HEK293 (cell line): Measurements from ENCODE around the gene PPP1R1C.

Experiments
- CTCF ChIA-PET: fragments of 350-600 bp; formaldehyde crosslinking; extraction: SDS; loops from one replicate; lab custom pipeline; 2021; ENCODE audit warnings: antibody characterized with exemption; lab: Yijun Ruan, JAX
- POLR2A ChIA-PET: fragments of 300-600 bp; formaldehyde crosslinking; extraction: SDS; loops from one replicate; lab custom pipeline; 2020; ENCODE audit warnings: antibody characterized with exemption, inconsistent platforms; lab: Yijun Ruan, JAX
- H3K27ac ChIP-seq: fragments of 200-500 bp; sonication (Bioruptor generic); 2 replicates; pipeline ENCODE4 v1.5.1; 2014; ENCODE audit warnings: low read depth, low read length, control low read depth, inconsistent platforms; ENCODE audit errors: extremely low read depth
- H3K36me3 ChIP-seq, 2 experiments: fragments of 200-500 bp in 1 of 2; sonication (Bioruptor generic) in 1 of 2; 1 replicate in 1 of 2; 2 replicates in 1 of 2; pipeline ENCODE4 v1.5.1; 2014 to 2017; ENCODE audit warnings: inconsistent platforms in 2 of 2, low read length in 2 of 2; ENCODE audit not compliant: control insufficient read depth in 2 of 2, insufficient read depth in 1 of 2
- H3K4me1 ChIP-seq: fragments of 200-500 bp; sonication (Bioruptor generic); 2 replicates; pipeline ENCODE4 v1.5.1; 2014; ENCODE audit warnings: mild to moderate bottlenecking, low read length, inconsistent platforms; ENCODE audit not compliant: control insufficient read depth, insufficient read depth
- H3K4me3 ChIP-seq: 2 replicates; pipeline ENCODE4 v1.5.1; 2011; ENCODE audit warnings: low read depth, mild to moderate bottlenecking, control low read depth, low read length, moderate library complexity
- H3K9me3 ChIP-seq: fragments of 200-500 bp; sonication (Bioruptor generic); 2 replicates; pipeline ENCODE4 v1.5.1; 2014; ENCODE audit warnings: low read depth, low read length, inconsistent platforms; ENCODE audit not compliant: control insufficient read depth, insufficient read depth
- BCL11A ChIP-seq: fragments of 450-650 bp; formaldehyde crosslinking; IDR thresholded peaks from 2 replicates; pipeline ENCODE4 v1.5.1; 2016; ENCODE audit warnings: low read depth, missing biosample characterization, missing genetic modification characterization
- HOXC10 ChIP-seq: sonication (generic); formaldehyde crosslinking; IDR thresholded peaks from 2 replicates; pipeline ENCODE4 v1.8.1; 2023; ENCODE audit warnings: mild to moderate bottlenecking, missing genetic modification reagents
- ZBTB20 ChIP-seq: fragments of 450-650 bp; formaldehyde crosslinking; IDR thresholded peaks from 2 replicates; pipeline ENCODE4 v1.5.1; 2016; ENCODE audit warnings: missing biosample characterization, missing genetic modification characterization
- ZBTB48 ChIP-seq: fragments of 450-650 bp; formaldehyde crosslinking; IDR thresholded peaks from 2 replicates; pipeline ENCODE4 v1.5.1; 2016; ENCODE audit warnings: missing biosample characterization, missing genetic modification characterization
- ZFP69B ChIP-seq: fragments of 450-650 bp; formaldehyde crosslinking; IDR thresholded peaks from 2 replicates; pipeline ENCODE4 v1.5.1; 2016; ENCODE audit warnings: missing biosample characterization, missing genetic modification characterization
- ZNF121 ChIP-seq: fragments of 450-650 bp; formaldehyde crosslinking; IDR thresholded peaks from 2 replicates; pipeline ENCODE4 v1.5.1; 2016; ENCODE audit warnings: missing biosample characterization, missing genetic modification characterization
- ZNF2 ChIP-seq: fragments of 450-650 bp; formaldehyde crosslinking; IDR thresholded peaks from 2 replicates; pipeline ENCODE4 v1.5.1; 2016; ENCODE audit warnings: missing biosample characterization, missing genetic modification characterization
- ZNF211 ChIP-seq: fragments of 450-650 bp; formaldehyde crosslinking; IDR thresholded peaks from 2 replicates; pipeline ENCODE4 v1.5.1; 2016; ENCODE audit warnings: low read depth, missing biosample characterization, missing genetic modification characterization
- ZNF214 ChIP-seq: fragments of 450-650 bp; formaldehyde crosslinking; IDR thresholded peaks from 2 replicates; pipeline ENCODE4 v1.5.1; 2017; ENCODE audit warnings: missing biosample characterization, mild to moderate bottlenecking, missing genetic modification characterization, borderline replicate concordance
- ZNF239 ChIP-seq: fragments of 450-650 bp; formaldehyde crosslinking; IDR thresholded peaks from 2 replicates; pipeline ENCODE4 v1.5.1; 2016; ENCODE audit warnings: missing biosample characterization, missing genetic modification characterization
- ZNF24 ChIP-seq: fragments of 450-650 bp; formaldehyde crosslinking; IDR thresholded peaks from 2 replicates; pipeline ENCODE4 v1.5.1; 2016; ENCODE audit warnings: missing biosample characterization, missing genetic modification characterization
- ZNF433 ChIP-seq: fragments of 450-650 bp; formaldehyde crosslinking; IDR thresholded peaks from 2 replicates; pipeline ENCODE4 v1.5.1; 2016; ENCODE audit warnings: missing biosample characterization, missing genetic modification characterization, low read depth
- ZNF501 ChIP-seq: fragments of 450-650 bp; formaldehyde crosslinking; IDR thresholded peaks from 2 replicates; pipeline ENCODE4 v1.5.1; 2016; ENCODE audit warnings: missing biosample characterization, missing genetic modification characterization
- ZNF561 ChIP-seq: fragments of 450-650 bp; IDR thresholded peaks from 2 replicates; pipeline ENCODE4 v1.5.1; 2018; ENCODE audit warnings: missing biosample characterization, missing genetic modification characterization, borderline replicate concordance
- ZNF792 ChIP-seq: fragments of 450-650 bp; formaldehyde crosslinking; IDR thresholded peaks from 2 replicates; pipeline ENCODE4 v1.5.1; 2016; ENCODE audit warnings: missing biosample characterization, missing genetic modification characterization
- TF ChIP-seq, protein P1 (sequence below): fragments of 450-650 bp; formaldehyde crosslinking; IDR thresholded peaks from 2 replicates; pipeline ENCODE4 v1.5.1; 2016; ENCODE audit warnings: missing biosample characterization, missing genetic modification characterization
- TF ChIP-seq, protein P2 (sequence below): fragments of 450-650 bp; formaldehyde crosslinking; IDR thresholded peaks from 2 replicates; pipeline ENCODE4 v1.5.1; 2016; ENCODE audit warnings: missing biosample characterization, missing genetic modification characterization
- TF ChIP-seq, protein P3 (sequence below): fragments of 450-650 bp; formaldehyde crosslinking; IDR thresholded peaks from 2 replicates; pipeline ENCODE4 v1.5.1; 2016; ENCODE audit warnings: missing biosample characterization, missing genetic modification characterization, borderline replicate concordance
- TF ChIP-seq, protein P4 (sequence below): fragments of 450-650 bp; formaldehyde crosslinking; IDR thresholded peaks from 2 replicates; pipeline ENCODE4 v1.5.1; 2016; ENCODE audit warnings: missing biosample characterization, missing genetic modification characterization
- TF ChIP-seq, protein P5 (sequence below): fragments of 450-650 bp; formaldehyde crosslinking; IDR thresholded peaks from 2 replicates; pipeline ENCODE4; 2016; ENCODE audit warnings: missing biosample characterization, missing genetic modification characterization
- TF ChIP-seq, protein P6 (sequence below): fragments of 450-650 bp; formaldehyde crosslinking; IDR thresholded peaks from 2 replicates; pipeline ENCODE4 v1.5.1; 2016; ENCODE audit warnings: missing biosample characterization, missing genetic modification characterization

PPP1R1C gene

DNA sequence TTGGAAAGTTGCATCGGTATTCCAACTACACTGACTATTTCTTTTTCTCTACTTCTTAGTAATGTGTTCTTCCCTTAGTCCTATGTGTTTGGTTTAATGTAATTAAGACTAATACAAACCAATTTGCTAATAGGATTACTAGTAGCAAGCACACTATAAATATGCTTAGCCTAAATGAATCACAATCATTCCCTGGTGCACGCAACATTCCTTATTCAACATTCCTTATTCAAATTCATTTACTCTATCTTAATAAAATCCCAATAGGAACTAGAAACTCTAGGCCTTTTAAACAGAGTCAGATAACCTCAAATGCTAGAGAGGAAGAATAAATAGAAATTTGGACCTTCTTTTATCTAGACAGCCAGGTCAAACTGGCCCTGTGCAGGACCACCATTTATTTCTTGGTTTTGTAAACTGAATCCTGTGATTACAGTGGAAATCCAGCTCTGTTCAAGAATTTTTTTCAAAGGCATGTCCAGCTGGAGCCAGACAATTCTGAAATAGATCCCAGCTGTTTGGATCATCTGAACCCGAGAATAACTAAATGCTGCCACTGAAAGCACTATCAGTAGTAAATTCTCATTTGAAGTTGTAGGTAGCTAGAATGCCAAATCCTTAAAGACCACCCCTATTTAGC lies 103.1 kb downstream of the PPP1R1C start:
- TF ChIP-seq ZNF211 (tag by site-specific recombination) (no peak), ZNF561 (tag by site-specific recombination) (no peak), ZBTB48 (tag by site-specific recombination) (no peak), ZNF501 (tag by site-specific recombination) (no peak), BCL11A (tag by site-specific recombination) (no peak), ZNF433 (tag by site-specific recombination) (no peak), ZFP69B (tag by site-specific recombination) (no peak), ZNF239 (tag by site-specific recombination) (no peak), ZNF2 (no peak), ZNF121 (tag by site-specific recombination) (no peak)
- TF ChIP-seq, protein P1, sequence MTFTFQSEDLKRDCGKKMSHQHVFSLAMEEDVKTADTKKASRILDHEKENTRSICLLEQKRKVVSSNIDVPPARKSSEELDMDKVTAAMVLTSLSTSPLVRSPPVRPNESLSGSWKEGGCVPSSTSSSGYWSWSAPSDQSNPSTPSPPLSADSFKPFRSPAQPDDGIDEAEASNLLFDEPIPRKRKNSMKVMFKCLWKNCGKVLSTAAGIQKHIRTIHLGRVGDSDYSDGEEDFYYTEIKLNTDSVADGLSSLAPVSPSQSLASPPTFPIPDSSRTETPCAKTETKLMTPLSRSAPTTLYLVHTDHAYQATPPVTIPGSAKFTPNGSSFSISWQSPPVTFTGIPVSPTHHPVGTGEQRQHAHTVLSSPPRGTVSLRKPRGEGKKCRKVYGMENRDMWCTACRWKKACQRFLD (tag by site-specific recombination): no peak
- TF ChIP-seq, protein P2, sequence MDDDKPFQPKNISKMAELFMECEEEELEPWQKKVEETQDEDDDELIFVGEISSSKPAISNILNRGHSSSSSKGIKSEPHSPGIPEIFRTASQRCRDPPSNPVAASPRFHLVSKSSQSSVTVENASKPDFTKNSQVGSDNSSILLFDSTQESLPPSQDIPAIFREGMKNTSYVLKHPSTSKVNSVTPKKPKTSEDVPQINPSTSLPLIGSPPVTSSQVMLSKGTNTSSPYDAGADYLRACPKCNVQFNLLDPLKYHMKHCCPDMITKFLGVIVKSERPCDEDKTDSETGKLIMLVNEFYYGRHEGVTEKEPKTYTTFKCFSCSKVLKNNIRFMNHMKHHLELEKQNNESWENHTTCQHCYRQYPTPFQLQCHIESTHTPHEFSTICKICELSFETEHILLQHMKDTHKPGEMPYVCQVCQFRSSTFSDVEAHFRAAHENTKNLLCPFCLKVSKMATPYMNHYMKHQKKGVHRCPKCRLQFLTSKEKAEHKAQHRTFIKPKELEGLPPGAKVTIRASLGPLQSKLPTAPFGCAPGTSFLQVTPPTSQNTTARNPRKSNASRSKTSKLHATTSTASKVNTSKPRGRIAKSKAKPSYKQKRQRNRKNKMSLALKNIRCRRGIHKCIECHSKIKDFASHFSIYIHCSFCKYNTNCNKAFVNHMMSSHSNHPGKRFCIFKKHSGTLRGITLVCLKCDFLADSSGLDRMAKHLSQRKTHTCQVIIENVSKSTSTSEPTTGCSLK: no peak
- no peak overlapping the region for H3K4me3 ChIP-seq
- H3K27ac ChIP-seq: no peak overlapping the region
- ChIA-PET CTCF (interaction anchor here (0.8 to 1.2 kb wide), 2 partner anchors 11 to 12 kb away, joined by 3 read pairs; no protein-coding TSS in a partner anchor), POLR2A (no interaction called here)
- H3K9me3 ChIP-seq: no peaks in the 10 kb centered on the region
- H3K36me3 ChIP-seq: no peaks in the 10 kb centered on the region
- no peaks in the 10 kb centered on the region for H3K4me1 ChIP-seq

DNA sequence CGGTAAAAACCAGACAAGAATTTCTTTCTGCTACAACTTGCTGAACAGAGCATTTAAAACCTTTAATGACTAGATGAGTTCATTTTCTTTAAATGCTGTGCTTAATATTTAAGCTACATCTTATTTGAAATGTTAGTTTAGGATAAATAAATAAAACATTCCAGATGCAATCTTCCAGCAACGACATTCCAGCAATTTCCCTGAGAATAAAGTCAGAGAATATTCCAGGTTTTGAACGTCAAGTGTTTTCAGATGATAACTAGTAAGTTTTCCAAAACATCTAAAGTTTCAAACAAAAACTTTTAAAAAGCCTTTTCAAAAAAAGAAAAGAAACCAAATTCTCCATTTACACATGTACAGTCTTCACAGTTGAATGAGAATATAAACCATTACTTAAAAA lies 104.8 kb downstream of the PPP1R1C start:
- Histone ChIP-seq H3K9me3 (no peaks in the 10 kb centered on the region), H3K27ac (no peak overlapping the region), H3K4me1 (no peaks in the 10 kb centered on the region), H3K36me3 (no peaks in the 10 kb centered on the region), H3K4me3 (no peak overlapping the region)
- POLR2A ChIA-PET: no interaction called here
- CTCF ChIA-PET: no interaction called here
- TF ChIP-seq ZBTB20 (tag by site-specific recombination) (no peak), ZNF792 (tag by site-specific recombination) (no peak), HOXC10 (CRISPR knock-in tag) (no peak), ZNF24 (tag by site-specific recombination) (no peak), ZNF239 (tag by site-specific recombination) (no peak), ZNF214 (tag by site-specific recombination) (no peak)
- TF ChIP-seq, protein P3, sequence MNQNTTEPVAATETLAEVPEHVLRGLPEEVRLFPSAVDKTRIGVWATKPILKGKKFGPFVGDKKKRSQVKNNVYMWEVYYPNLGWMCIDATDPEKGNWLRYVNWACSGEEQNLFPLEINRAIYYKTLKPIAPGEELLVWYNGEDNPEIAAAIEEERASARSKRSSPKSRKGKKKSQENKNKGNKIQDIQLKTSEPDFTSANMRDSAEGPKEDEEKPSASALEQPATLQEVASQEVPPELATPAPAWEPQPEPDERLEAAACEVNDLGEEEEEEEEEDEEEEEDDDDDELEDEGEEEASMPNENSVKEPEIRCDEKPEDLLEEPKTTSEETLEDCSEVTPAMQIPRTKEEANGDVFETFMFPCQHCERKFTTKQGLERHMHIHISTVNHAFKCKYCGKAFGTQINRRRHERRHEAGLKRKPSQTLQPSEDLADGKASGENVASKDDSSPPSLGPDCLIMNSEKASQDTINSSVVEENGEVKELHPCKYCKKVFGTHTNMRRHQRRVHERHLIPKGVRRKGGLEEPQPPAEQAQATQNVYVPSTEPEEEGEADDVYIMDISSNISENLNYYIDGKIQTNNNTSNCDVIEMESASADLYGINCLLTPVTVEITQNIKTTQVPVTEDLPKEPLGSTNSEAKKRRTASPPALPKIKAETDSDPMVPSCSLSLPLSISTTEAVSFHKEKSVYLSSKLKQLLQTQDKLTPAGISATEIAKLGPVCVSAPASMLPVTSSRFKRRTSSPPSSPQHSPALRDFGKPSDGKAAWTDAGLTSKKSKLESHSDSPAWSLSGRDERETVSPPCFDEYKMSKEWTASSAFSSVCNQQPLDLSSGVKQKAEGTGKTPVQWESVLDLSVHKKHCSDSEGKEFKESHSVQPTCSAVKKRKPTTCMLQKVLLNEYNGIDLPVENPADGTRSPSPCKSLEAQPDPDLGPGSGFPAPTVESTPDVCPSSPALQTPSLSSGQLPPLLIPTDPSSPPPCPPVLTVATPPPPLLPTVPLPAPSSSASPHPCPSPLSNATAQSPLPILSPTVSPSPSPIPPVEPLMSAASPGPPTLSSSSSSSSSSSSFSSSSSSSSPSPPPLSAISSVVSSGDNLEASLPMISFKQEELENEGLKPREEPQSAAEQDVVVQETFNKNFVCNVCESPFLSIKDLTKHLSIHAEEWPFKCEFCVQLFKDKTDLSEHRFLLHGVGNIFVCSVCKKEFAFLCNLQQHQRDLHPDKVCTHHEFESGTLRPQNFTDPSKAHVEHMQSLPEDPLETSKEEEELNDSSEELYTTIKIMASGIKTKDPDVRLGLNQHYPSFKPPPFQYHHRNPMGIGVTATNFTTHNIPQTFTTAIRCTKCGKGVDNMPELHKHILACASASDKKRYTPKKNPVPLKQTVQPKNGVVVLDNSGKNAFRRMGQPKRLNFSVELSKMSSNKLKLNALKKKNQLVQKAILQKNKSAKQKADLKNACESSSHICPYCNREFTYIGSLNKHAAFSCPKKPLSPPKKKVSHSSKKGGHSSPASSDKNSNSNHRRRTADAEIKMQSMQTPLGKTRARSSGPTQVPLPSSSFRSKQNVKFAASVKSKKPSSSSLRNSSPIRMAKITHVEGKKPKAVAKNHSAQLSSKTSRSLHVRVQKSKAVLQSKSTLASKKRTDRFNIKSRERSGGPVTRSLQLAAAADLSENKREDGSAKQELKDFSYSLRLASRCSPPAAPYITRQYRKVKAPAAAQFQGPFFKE (tag by site-specific recombination): no peak
- TF ChIP-seq, protein P4, sequence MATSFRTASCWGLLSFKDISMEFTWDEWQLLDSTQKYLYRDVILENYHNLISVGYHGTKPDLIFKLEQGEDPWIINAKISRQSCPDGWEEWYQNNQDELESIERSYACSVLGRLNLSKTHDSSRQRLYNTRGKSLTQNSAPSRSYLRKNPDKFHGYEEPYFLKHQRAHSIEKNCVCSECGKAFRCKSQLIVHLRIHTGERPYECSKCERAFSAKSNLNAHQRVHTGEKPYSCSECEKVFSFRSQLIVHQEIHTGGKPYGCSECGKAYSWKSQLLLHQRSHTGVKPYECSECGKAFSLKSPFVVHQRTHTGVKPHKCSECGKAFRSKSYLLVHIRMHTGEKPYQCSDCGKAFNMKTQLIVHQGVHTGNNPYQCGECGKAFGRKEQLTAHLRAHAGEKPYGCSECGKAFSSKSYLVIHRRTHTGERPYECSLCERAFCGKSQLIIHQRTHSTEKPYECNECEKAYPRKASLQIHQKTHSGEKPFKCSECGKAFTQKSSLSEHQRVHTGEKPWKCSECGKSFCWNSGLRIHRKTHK: no peak
- TF ChIP-seq, protein P5, sequence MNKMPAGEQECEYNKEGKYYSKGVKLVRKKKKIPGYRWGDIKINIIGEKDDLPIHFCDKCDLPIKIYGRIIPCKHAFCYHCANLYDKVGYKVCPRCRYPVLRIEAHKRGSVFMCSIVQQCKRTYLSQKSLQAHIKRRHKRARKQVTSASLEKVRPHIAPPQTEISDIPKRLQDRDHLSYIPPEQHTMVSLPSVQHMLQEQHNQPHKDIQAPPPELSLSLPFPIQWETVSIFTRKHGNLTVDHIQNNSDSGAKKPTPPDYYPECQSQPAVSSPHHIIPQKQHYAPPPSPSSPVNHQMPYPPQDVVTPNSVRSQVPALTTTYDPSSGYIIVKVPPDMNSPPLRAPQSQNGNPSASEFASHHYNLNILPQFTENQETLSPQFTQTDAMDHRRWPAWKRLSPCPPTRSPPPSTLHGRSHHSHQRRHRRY (tag by site-specific recombination): no peak
- TF ChIP-seq, protein P6, sequence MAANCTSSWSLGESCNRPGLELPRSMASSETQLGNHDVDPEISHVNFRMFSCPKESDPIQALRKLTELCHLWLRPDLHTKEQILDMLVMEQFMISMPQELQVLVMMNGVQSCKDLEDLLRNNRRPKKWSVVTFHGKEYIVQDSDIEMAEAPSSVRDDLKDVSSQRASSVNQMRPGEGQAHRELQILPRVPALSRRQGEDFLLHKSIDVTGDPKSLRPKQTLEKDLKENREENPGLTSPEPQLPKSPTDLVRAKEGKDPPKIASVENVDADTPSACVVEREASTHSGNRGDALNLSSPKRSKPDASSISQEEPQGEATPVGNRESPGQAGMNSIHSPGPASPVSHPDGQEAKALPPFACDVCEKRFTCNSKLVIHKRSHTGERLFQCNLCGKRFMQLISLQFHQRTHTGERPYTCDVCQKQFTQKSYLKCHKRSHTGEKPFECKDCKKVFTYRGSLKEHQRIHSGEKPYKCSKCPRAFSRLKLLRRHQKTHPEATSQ (tag by site-specific recombination): no peak
